GM23338 (cell line): ENCODE measurements around the gene HABP4. TPM values are rescaled to one million over a fixed set of nuclear protein-coding genes. Genes with fewer than 3 reads are reported as not detected.

Experiments
- ATAC-seq: fragments of 200-7000 bp; cut with Tn5 transposase; 3 replicates; pipeline ENCODE4 v1.9.1; 2020
- DNase-seq: peaks from one replicate; pipeline ENCODE4 v3.0.0-alpha.2; 2015; ENCODE audit warnings: low spot score
- H2AFZ ChIP-seq: fragments of 200-600 bp; sonication (generic); 2 replicates; pipeline ENCODE4 v1.8.0; 2016; ENCODE audit warnings: antibody characterized with exemption, mild to moderate bottlenecking, moderate library complexity
- H3F3A ChIP-seq: fragments of 200-600 bp; sonication (generic); replicated peaks from 2 replicates; pipeline ENCODE4 v1.8.0; 2017; ENCODE audit warnings: antibody characterized with exemption, mixed run types, low read depth
- H3K27ac ChIP-seq: fragments of 200-600 bp; sonication (generic); 2 replicates; pipeline ENCODE4 v1.6.1; 2016; ENCODE audit warnings: low read depth
- H3K27me3 ChIP-seq: fragments of 200-600 bp; sonication (generic); 2 replicates; pipeline ENCODE4 v1.8.0; 2016; ENCODE audit warnings: mild to moderate bottlenecking, mixed run types, moderate library complexity; ENCODE audit not compliant: insufficient read depth
- H3K36me3 ChIP-seq: fragments of 200-600 bp; sonication (generic); 2 replicates; pipeline ENCODE4 v1.8.0; 2016; ENCODE audit warnings: mild to moderate bottlenecking; ENCODE audit not compliant: insufficient read depth
- H3K4me1 ChIP-seq: fragments of 200-600 bp; sonication (generic); 2 replicates; pipeline ENCODE4 v1.8.0; 2016; ENCODE audit warnings: mild to moderate bottlenecking, moderate library complexity; ENCODE audit not compliant: insufficient read depth
- H3K4me2 ChIP-seq: fragments of 200-600 bp; sonication (generic); 2 replicates; pipeline ENCODE4 v1.7.1; 2017; ENCODE audit warnings: mixed run types
- H3K4me3 ChIP-seq: fragments of 200-600 bp; sonication (generic); 2 replicates; pipeline ENCODE4 v1.6.1; 2016; ENCODE audit warnings: mixed run types
- H3K79me2 ChIP-seq: fragments of 200-600 bp; sonication (generic); replicated peaks from 2 replicates; pipeline ENCODE4 v1.8.0; 2017; ENCODE audit warnings: mild to moderate bottlenecking; ENCODE audit not compliant: insufficient read depth
- H3K9me2 ChIP-seq: fragments of 200-600 bp; sonication (generic); 2 replicates; pipeline ENCODE4 v1.8.0; 2017; ENCODE audit not compliant: insufficient read depth
- H4K20me1 ChIP-seq: fragments of 200-600 bp; sonication (generic); replicated peaks from 2 replicates; pipeline ENCODE4 v1.8.0; 2017; ENCODE audit warnings: mild to moderate bottlenecking; ENCODE audit not compliant: insufficient read depth
- H3K27ac Mint-ChIP-seq: 2 replicates; pipeline ENCODE4 v1.8.0; 2020; ENCODE audit warnings: inconsistent platforms, mild to moderate bottlenecking, moderate library complexity, mixed read lengths
- H3K27me3 Mint-ChIP-seq: 3 replicates; pipeline ENCODE4 v1.8.0; 2022; ENCODE audit warnings: low read depth, mild to moderate bottlenecking, moderate library complexity, mixed read lengths, inconsistent platforms; ENCODE audit not compliant: insufficient read depth, poor library complexity
- H3K36me3 Mint-ChIP-seq: 3 replicates; pipeline ENCODE4 v1.8.0; 2021; ENCODE audit warnings: low read depth, mild to moderate bottlenecking, inconsistent platforms, moderate library complexity, mixed read lengths
- H3K4me1 Mint-ChIP-seq: 3 replicates; pipeline ENCODE4 v1.8.0; 2020; ENCODE audit warnings: mild to moderate bottlenecking, inconsistent platforms, mixed read lengths
- H3K4me3 Mint-ChIP-seq: 3 replicates; pipeline ENCODE4 v1.8.0; 2021; ENCODE audit warnings: moderate library complexity, mild to moderate bottlenecking, inconsistent platforms, mixed read lengths
- H3K9me3 Mint-ChIP-seq: 3 replicates; pipeline ENCODE4 v1.8.0; 2020; ENCODE audit warnings: moderate library complexity, mild to moderate bottlenecking, inconsistent platforms, mixed read lengths
- CREB1 ChIP-seq: fragments of 250-450 bp; sonication (Bioruptor Pico); IDR thresholded peaks from 2 replicates; pipeline ENCODE4 v1.5.0; 2020; ENCODE audit warnings: low read depth, mild to moderate bottlenecking, moderate library complexity
- EZH2 ChIP-seq: fragments of 200-600 bp; sonication (generic); IDR thresholded peaks from one replicate; pipeline ENCODE4 v1.8.0; 2017; ENCODE audit warnings: antibody characterized with exemption, mild to moderate bottlenecking, low read depth; ENCODE audit not compliant: unreplicated experiment
- EZH2phosphoT487 ChIP-seq: fragments of 200-600 bp; sonication (generic); IDR thresholded peaks from one replicate; pipeline ENCODE4 v1.8.1; 2018; ENCODE audit warnings: antibody characterized with exemption; ENCODE audit not compliant: unreplicated experiment
- JUNB ChIP-seq: IDR thresholded peaks from one replicate; pipeline ENCODE4 v1.6.1; 2016; ENCODE audit warnings: antibody characterized with exemption; ENCODE audit not compliant: unreplicated experiment
- NANOG ChIP-seq: IDR thresholded peaks from 2 replicates; pipeline ENCODE4 v1.6.1; 2016; ENCODE audit warnings: antibody characterized with exemption, borderline replicate concordance
- POLR2AphosphoS5 ChIP-seq: IDR thresholded peaks from 2 replicates; pipeline ENCODE4 v1.6.1; 2016; ENCODE audit warnings: antibody characterized with exemption, low read depth
- STAT1 ChIP-seq: IDR thresholded peaks from one replicate; pipeline ENCODE4 v1.6.1; 2016; ENCODE audit warnings: antibody characterized with exemption; ENCODE audit not compliant: unreplicated experiment
- ZNF114 ChIP-seq: fragments of 250-450 bp; sonication (Bioruptor Pico); IDR thresholded peaks from 2 replicates; pipeline ENCODE4 v1.5.0; 2020; ENCODE audit warnings: mild to moderate bottlenecking, moderate library complexity
- ZNF331 ChIP-seq: fragments of 250-450 bp; sonication (Bioruptor Pico); IDR thresholded peaks from 2 replicates; pipeline ENCODE4 v1.5.0; 2020; ENCODE audit warnings: low read depth, mild to moderate bottlenecking, moderate library complexity
- polyA plus RNA-seq: library from polyadenylated mRNA; unstranded; fragments of >200 nt; fragmentation: Nextera tagmentation; extraction: Ambion mirVana; gene quantifications from 2 replicates; pipeline ENCODE4 v1.2.1, GENCODE V29; 2016
- total RNA-seq: library from RNA; depleted of rRNA; stranded (reverse); fragments of >200 nt; shearing (Covaris generic); gene quantifications from 2 replicates; pipeline ENCODE4 v1.2.3, GENCODE V29; 2014
- TF ChIP-seq, protein P1 (sequence below), 2 experiments: fragments of 200-600 bp in 1 of 2; sonication (generic) in 1 of 2; conservative IDR thresholded peaks; 2 replicates each; pipeline versions ENCODE4 v1.5.1 to v1.6.1; 2016 to 2017; ENCODE audit warnings: antibody characterized with exemption in 2 of 2, low read depth in 2 of 2, mild to moderate bottlenecking in 2 of 2, moderate library complexity in 1 of 2
- TF ChIP-seq, protein P2 (sequence below): IDR thresholded peaks from one replicate; pipeline ENCODE4 v1.6.1; 2018; ENCODE audit warnings: antibody characterized with exemption; ENCODE audit not compliant: unreplicated experiment
- TF ChIP-seq, protein P3 (sequence below): fragments of 250-450 bp; sonication (Bioruptor Pico); IDR thresholded peaks from 2 replicates; pipeline ENCODE4 v1.5.0; 2020; ENCODE audit warnings: mild to moderate bottlenecking, moderate library complexity

HABP4 gene
- total and polyA plus RNA-seq, 2 experiments from 2014 or later, result 8.8 to 9.9 TPM

DNA sequence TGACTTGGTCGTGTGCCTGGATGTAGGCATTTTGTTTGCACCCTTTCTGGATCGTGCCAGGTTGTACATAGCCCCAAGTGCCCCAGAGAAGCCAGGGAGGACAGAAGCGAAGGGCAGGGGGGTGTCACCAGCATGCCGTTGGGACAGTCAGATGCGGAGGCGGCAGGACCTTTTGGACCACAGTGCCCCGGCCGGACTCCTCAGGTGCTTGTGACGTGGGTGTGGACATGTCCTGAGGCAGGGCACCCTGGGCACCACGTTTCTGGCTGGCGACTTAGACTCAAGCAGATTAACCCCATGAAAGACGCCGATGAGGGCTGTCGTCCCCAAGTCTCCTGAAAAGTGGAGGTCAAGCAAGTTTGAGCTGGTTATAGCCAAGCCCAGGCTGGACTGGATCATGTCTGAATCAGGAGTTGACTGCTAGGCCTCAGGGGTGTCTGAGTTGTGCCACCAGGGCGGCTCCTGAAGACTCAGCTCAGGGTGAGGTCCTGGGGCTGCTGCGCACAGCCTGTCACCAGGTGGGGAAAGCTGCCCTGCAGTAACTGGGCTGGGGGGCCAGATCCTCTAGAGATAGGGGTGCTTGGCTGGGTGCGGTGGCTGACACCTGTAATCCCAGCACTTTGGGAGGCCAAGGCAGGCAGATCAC, 42.0 kb downstream of the HABP4 start (continued):
- TF ChIP-seq STAT1 (no peak), JUNB (no peak), ZNF331 (CRISPR knock-in tag) (no peak), EZH2phosphoT487 (no peak), ZNF114 (CRISPR knock-in tag) (no peak), POLR2AphosphoS5 (no peak), CREB1 (CRISPR knock-in tag) (no peak)
- TF ChIP-seq, protein P1, sequence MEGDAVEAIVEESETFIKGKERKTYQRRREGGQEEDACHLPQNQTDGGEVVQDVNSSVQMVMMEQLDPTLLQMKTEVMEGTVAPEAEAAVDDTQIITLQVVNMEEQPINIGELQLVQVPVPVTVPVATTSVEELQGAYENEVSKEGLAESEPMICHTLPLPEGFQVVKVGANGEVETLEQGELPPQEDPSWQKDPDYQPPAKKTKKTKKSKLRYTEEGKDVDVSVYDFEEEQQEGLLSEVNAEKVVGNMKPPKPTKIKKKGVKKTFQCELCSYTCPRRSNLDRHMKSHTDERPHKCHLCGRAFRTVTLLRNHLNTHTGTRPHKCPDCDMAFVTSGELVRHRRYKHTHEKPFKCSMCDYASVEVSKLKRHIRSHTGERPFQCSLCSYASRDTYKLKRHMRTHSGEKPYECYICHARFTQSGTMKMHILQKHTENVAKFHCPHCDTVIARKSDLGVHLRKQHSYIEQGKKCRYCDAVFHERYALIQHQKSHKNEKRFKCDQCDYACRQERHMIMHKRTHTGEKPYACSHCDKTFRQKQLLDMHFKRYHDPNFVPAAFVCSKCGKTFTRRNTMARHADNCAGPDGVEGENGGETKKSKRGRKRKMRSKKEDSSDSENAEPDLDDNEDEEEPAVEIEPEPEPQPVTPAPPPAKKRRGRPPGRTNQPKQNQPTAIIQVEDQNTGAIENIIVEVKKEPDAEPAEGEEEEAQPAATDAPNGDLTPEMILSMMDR (conservative IDR thresholded peaks at IDR 0.05; ENCODE audit: low read depth in 2 of 2), result no peak

GRCh38 chr9:96492993-96493531, 43.1 kb downstream of the HABP4 start:
- Histone ChIP-seq H3F3A (peaks cover 6% of the 10 kb centered on the region; the same call in 1 of the 2 replicates), H3K9me2 (no peaks in the 10 kb centered on the region), H4K20me1 (no peaks in the 10 kb centered on the region; the same call in 1 of the 2 replicates), H3K36me3 (peaks cover 4% of the 10 kb centered on the region; the same call in 1 of the 2 replicates), H3K79me2 (no peaks in the 10 kb centered on the region), H3K4me1 (0 out of 2 replicates have a peak, but pooled peaks cover 5% of the 10 kb centered on the region), H2AFZ (no peak overlapping the region), H3K27me3 (no peaks in the 10 kb centered on the region), H3K4me3 (no peak overlapping the region), H3K27ac (no peak overlapping the region), H3K4me2 (no peak overlapping the region)
- DNase-seq, result no peak
- Mint-ChIP-seq H3K4me3 (no peak overlapping the region), H3K27ac (0 out of 2 replicates have a peak overlapping the region, but pooled peaks have one; percentile 39), H3K36me3 (peaks cover 17% of the 10 kb centered on the region; the same call in 2 of the 3 replicates), H3K27me3 (peaks cover 9% of the 10 kb centered on the region), H3K4me1 (peaks cover 10% of the 10 kb centered on the region; the same call in 1 of the 3 replicates), H3K9me3 (no peaks in the 10 kb centered on the region; the same call in 2 of the 3 replicates)
- no peak for ATAC-seq
- TF ChIP-seq, protein P2, sequence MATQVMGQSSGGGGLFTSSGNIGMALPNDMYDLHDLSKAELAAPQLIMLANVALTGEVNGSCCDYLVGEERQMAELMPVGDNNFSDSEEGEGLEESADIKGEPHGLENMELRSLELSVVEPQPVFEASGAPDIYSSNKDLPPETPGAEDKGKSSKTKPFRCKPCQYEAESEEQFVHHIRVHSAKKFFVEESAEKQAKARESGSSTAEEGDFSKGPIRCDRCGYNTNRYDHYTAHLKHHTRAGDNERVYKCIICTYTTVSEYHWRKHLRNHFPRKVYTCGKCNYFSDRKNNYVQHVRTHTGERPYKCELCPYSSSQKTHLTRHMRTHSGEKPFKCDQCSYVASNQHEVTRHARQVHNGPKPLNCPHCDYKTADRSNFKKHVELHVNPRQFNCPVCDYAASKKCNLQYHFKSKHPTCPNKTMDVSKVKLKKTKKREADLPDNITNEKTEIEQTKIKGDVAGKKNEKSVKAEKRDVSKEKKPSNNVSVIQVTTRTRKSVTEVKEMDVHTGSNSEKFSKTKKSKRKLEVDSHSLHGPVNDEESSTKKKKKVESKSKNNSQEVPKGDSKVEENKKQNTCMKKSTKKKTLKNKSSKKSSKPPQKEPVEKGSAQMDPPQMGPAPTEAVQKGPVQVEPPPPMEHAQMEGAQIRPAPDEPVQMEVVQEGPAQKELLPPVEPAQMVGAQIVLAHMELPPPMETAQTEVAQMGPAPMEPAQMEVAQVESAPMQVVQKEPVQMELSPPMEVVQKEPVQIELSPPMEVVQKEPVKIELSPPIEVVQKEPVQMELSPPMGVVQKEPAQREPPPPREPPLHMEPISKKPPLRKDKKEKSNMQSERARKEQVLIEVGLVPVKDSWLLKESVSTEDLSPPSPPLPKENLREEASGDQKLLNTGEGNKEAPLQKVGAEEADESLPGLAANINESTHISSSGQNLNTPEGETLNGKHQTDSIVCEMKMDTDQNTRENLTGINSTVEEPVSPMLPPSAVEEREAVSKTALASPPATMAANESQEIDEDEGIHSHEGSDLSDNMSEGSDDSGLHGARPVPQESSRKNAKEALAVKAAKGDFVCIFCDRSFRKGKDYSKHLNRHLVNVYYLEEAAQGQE, result no peak
- TF ChIP-seq, protein P3, sequence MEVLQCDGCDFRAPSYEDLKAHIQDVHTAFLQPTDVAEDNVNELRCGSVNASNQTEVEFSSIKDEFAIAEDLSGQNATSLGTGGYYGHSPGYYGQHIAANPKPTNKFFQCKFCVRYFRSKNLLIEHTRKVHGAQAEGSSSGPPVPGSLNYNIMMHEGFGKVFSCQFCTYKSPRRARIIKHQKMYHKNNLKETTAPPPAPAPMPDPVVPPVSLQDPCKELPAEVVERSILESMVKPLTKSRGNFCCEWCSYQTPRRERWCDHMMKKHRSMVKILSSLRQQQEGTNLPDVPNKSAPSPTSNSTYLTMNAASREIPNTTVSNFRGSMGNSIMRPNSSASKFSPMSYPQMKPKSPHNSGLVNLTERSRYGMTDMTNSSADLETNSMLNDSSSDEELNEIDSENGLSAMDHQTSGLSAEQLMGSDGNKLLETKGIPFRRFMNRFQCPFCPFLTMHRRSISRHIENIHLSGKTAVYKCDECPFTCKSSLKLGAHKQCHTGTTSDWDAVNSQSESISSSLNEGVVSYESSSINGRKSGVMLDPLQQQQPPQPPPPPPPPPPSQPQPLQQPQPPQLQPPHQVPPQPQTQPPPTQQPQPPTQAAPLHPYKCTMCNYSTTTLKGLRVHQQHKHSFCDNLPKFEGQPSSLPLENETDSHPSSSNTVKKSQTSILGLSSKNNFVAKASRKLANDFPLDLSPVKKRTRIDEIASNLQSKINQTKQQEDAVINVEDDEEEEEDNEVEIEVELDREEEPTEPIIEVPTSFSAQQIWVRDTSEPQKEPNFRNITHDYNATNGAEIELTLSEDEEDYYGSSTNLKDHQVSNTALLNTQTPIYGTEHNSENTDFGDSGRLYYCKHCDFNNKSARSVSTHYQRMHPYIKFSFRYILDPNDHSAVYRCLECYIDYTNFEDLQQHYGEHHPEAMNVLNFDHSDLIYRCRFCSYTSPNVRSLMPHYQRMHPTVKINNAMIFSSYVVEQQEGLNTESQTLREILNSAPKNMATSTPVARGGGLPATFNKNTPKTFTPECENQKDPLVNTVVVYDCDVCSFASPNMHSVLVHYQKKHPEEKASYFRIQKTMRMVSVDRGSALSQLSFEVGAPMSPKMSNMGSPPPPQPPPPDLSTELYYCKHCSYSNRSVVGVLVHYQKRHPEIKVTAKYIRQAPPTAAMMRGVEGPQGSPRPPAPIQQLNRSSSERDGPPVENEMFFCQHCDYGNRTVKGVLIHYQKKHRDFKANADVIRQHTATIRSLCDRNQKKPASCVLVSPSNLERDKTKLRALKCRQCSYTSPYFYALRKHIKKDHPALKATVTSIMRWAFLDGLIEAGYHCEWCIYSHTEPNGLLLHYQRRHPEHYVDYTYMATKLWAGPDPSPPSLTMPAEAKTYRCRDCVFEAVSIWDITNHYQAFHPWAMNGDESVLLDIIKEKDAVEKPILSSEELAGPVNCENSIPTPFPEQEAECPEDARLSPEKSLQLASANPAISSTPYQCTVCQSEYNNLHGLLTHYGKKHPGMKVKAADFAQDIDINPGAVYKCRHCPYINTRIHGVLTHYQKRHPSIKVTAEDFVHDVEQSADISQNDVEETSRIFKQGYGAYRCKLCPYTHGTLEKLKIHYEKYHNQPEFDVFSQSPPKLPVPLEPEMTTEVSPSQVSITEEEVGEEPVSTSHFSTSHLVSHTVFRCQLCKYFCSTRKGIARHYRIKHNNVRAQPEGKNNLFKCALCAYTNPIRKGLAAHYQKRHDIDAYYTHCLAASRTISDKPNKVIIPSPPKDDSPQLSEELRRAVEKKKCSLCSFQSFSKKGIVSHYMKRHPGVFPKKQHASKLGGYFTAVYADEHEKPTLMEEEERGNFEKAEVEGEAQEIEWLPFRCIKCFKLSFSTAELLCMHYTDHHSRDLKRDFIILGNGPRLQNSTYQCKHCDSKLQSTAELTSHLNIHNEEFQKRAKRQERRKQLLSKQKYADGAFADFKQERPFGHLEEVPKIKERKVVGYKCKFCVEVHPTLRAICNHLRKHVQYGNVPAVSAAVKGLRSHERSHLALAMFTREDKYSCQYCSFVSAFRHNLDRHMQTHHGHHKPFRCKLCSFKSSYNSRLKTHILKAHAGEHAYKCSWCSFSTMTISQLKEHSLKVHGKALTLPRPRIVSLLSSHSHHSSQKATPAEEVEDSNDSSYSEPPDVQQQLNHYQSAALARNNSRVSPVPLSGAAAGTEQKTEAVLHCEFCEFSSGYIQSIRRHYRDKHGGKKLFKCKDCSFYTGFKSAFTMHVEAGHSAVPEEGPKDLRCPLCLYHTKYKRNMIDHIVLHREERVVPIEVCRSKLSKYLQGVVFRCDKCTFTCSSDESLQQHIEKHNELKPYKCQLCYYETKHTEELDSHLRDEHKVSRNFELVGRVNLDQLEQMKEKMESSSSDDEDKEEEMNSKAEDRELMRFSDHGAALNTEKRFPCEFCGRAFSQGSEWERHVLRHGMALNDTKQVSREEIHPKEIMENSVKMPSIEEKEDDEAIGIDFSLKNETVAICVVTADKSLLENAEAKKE (CRISPR knock-in tag), result no peak
- TF ChIP-seq NANOG (no peak), POLR2AphosphoS5 (no peak), EZH2 (no peak), CREB1 (CRISPR knock-in tag) (no peak), JUNB (no peak), EZH2phosphoT487 (no peak), STAT1 (no peak), ZNF331 (CRISPR knock-in tag) (no peak), ZNF114 (CRISPR knock-in tag) (no peak)
